ENCODE results near the gene CCDC188. TPM values are rescaled to one million over a fixed set of nuclear protein-coding genes. Genes with fewer than 3 reads are reported as not detected.

CCDC188 gene
- polyA plus RNA-seq, 1 donor from 2014 or later = not detected

- Histone ChIP-seq H3K9me2 (ENCODE audit: insufficient read depth, low read length) (no peaks in the 10 kb centered on the region), H3K9ac (ENCODE audit: low read length) (no peak overlapping the region), H3K36me3 (ENCODE audit: insufficient read depth, low read length) (peaks cover 14% of the 10 kb centered on the region), H4K20me1 (ENCODE audit: insufficient read depth) (peaks cover 6% of the 10 kb centered on the region), H3K79me2 (replicated peaks; ENCODE audit: insufficient read depth, low read length) (peaks cover 5% of the 10 kb centered on the region), H3K4me2 (ENCODE audit: low read length) (no peak overlapping the region), H2AFZ (ENCODE audit: low read depth, low read length) (no peak overlapping the region), H3K27ac (ENCODE audit: low read length) (no peak overlapping the region), H3K27me3 (ENCODE audit: insufficient read depth, low read depth, low read length) (no peaks in the 10 kb centered on the region), H3K4me3 (ENCODE audit: low read length) (no peak overlapping the region), H3K9me3 (ENCODE audit: low read length) (no peaks in the 10 kb centered on the region), H3F3A (ENCODE audit: insufficient read depth, low read length, poor library complexity, severe bottlenecking) (no peaks in the 10 kb centered on the region)
- TF ChIP-seq TAF1 (IDR thresholded peaks at IDR 0.05; ENCODE audit: low read depth) = no peak
- TF ChIP-seq SMC3 (conservative IDR thresholded peaks at IDR 0.05; ENCODE audit: poor library complexity) = no peak
- TF ChIP-seq POLR2AphosphoS5 (IDR thresholded peaks at IDR 0.05) = no peak
- no peak for TF ChIP-seq REST (IDR thresholded peaks at IDR 0.05; ENCODE audit: borderline replicate concordance)
Observed at GRCh38 chr22:20107471-20107901, 43.4 kb downstream of the CCDC188 start.

GRCh38 chr22:20106849-20107237, 44.0 kb downstream of the CCDC188 start:
- Histone ChIP-seq H4K20me1 (ENCODE audit: insufficient read depth) (peaks cover 6% of the 10 kb centered on the region), H3K36me3 (ENCODE audit: insufficient read depth, low read length) (peaks cover 13% of the 10 kb centered on the region), H3K4me2 (ENCODE audit: low read length) (no peak overlapping the region), H3K9me3 (ENCODE audit: low read length) (no peaks in the 10 kb centered on the region), H3F3A (ENCODE audit: insufficient read depth, low read length, poor library complexity, severe bottlenecking) (no peaks in the 10 kb centered on the region), H3K27me3 (ENCODE audit: insufficient read depth, low read depth, low read length) (no peaks in the 10 kb centered on the region), H3K9me2 (ENCODE audit: insufficient read depth, low read length) (no peaks in the 10 kb centered on the region), H2AFZ (ENCODE audit: low read depth, low read length) (no peak overlapping the region), H3K4me3 (ENCODE audit: low read length) (no peak overlapping the region), H3K9ac (ENCODE audit: low read length) (no peak overlapping the region), H3K79me2 (replicated peaks; ENCODE audit: insufficient read depth, low read length) (peaks cover 5% of the 10 kb centered on the region), H3K27ac (ENCODE audit: low read length) (no peak overlapping the region)
- TF ChIP-seq EZH2 (IDR thresholded peaks at IDR 0.05; ENCODE audit: borderline replicate concordance, insufficient read depth, low read length, poor library complexity, severe bottlenecking) (no peak), SMC3 (conservative IDR thresholded peaks at IDR 0.05; ENCODE audit: poor library complexity) (no peak), RAD21 (conservative IDR thresholded peaks at IDR 0.05) (no peak), EP300 (conservative IDR thresholded peaks at IDR 0.05; ENCODE audit: poor library complexity, severe bottlenecking) (no peak)

GRCh38 chr22:20106205-20106848, 44.5 kb downstream of the CCDC188 start:
- H3K27me3 ChIP-seq (ENCODE audit: insufficient read depth, low read depth, low read length) = no peaks in the 10 kb centered on the region
- peaks cover 13% of the 10 kb centered on the region for H3K36me3 ChIP-seq (ENCODE audit: insufficient read depth, low read length)
- H3K9ac ChIP-seq (ENCODE audit: low read length) = no peak overlapping the region
- no peaks in the 10 kb centered on the region for H3F3A ChIP-seq (ENCODE audit: insufficient read depth, low read length, poor library complexity, severe bottlenecking)
- TF ChIP-seq TAF1 (IDR thresholded peaks at IDR 0.05; ENCODE audit: low read depth) (no peak), CTCF (IDR thresholded peaks at IDR 0.05; ENCODE audit: poor library complexity, severe bottlenecking) (no peak), REST (IDR thresholded peaks at IDR 0.05; ENCODE audit: borderline replicate concordance) (no peak)
- no peak overlapping the region for H3K4me3 ChIP-seq (ENCODE audit: low read length)
- no peak overlapping the region for H3K27ac ChIP-seq (ENCODE audit: low read length)
- peaks cover 5% of the 10 kb centered on the region for H3K79me2 ChIP-seq (replicated peaks; ENCODE audit: insufficient read depth, low read length)
- no peak overlapping the region for H2AFZ ChIP-seq (ENCODE audit: low read depth, low read length)
- H4K20me1 ChIP-seq (ENCODE audit: insufficient read depth) = peaks cover 6% of the 10 kb centered on the region
- no peaks in the 10 kb centered on the region for H3K9me3 ChIP-seq (ENCODE audit: low read length)
- no peaks in the 10 kb centered on the region for H3K9me2 ChIP-seq (ENCODE audit: insufficient read depth, low read length)
- no peak overlapping the region for H3K4me2 ChIP-seq (ENCODE audit: low read length)

Data from neural cell (in vitro differentiated cells).